Peyer's patch (tissue), 4 donors: Measurements from ENCODE around the gene TCHHL1. TPM values are rescaled to one million over a fixed set of nuclear protein-coding genes. Genes with fewer than 3 reads are reported as not detected.

Source experiments
- DNase-seq, 3 donors: peaks; one replicate each; pipeline ENCODE4 v3.0.0-alpha.2; 2017 to 2019
- H3K27ac ChIP-seq, 4 donors: fragments of 200-600 bp; sonication (generic); one replicate each; pipeline ENCODE4 v1.5.1; 2016 to 2019
- H3K27me3 ChIP-seq, 2 donors: fragments of 200-600 bp; sonication (generic); one replicate each; pipeline ENCODE4 v1.5.1; 2019
- H3K36me3 ChIP-seq, 3 donors: fragments of 200-600 bp; sonication (generic); one replicate each; pipeline ENCODE4 v1.5.1; 2016 to 2019
- H3K4me1 ChIP-seq, 4 donors: fragments of 200-600 bp; sonication (generic); one replicate each; pipeline ENCODE4 v1.5.1; 2016 to 2019
- H3K4me3 ChIP-seq, 4 donors: fragments of 200-600 bp; sonication (generic); 1 replicate in 3 of 4; 2 replicates in 1 of 4; pipeline ENCODE4 v1.5.1; 2016 to 2019; ENCODE audit warnings: mild to moderate bottlenecking in 1 of 4
- H3K9me3 ChIP-seq, 4 donors: fragments of 200-600 bp; sonication (generic); one replicate each; pipeline ENCODE4 v1.5.1; 2016 to 2019; ENCODE audit warnings: mild to moderate bottlenecking in 1 of 4
- CTCF ChIP-seq, 6 experiments: fragments of 450-650 bp in 4 of 6; fragments of 200-600 bp in 2 of 6; sonication (generic) in 1 of 6; IDR thresholded peaks; one replicate each; pipeline ENCODE4 v1.5.1; 2017 to 2019; ENCODE audit warnings: antibody characterized with exemption in 6 of 6, mild to moderate bottlenecking in 3 of 6, moderate library complexity in 1 of 6
- POLR2A ChIP-seq, 2 donors: fragments of 450-650 bp; IDR thresholded peaks; one replicate each; pipeline ENCODE4 v1.5.1; 2017; ENCODE audit warnings: antibody characterized with exemption in 2 of 2, mild to moderate bottlenecking in 2 of 2, moderate library complexity in 2 of 2
- total RNA-seq, 4 donors: library from RNA; depleted of rRNA; stranded (reverse); fragments of >200 nt; gene quantifications; one replicate each; pipeline ENCODE4 v1.1.0, GENCODE V29; 2016

Gene TCHHL1
- total RNA-seq, result not detected

GRCh38 chr1:152089014-152089674, at the start of gene TCHHL1:
Gene TCHHL1, minus strand, starts transcription at chr1:152089064. Its CDS starts 921 bp downstream, at chr1:152088143.
- H3K9me3 ChIP-seq, result no peaks in the 10 kb centered on the region
- H3K4me3 ChIP-seq, result no peak within 1 kb of the TSS
- H3K36me3 ChIP-seq, result no peaks in the 10 kb centered on the region
- H3K27me3 ChIP-seq, result no peaks in the 10 kb centered on the region
- H3K4me1 ChIP-seq, result no peaks in the 10 kb centered on the region
- no peak for DNase-seq
- no peak within 1 kb of the TSS for H3K27ac ChIP-seq
- no peak for TF ChIP-seq CTCF (IDR thresholded peaks at IDR 0.05)
- no peak for TF ChIP-seq POLR2A (IDR thresholded peaks at IDR 0.05)

GRCh38 chr1:152137215-152137614, 48.4 kb upstream of the TCHHL1 start:
- TF ChIP-seq CTCF (IDR thresholded peaks at IDR 0.05) (no peak), POLR2A (IDR thresholded peaks at IDR 0.05) (no peak)
- no peak overlapping the region for H3K27ac ChIP-seq
- H3K4me1 ChIP-seq, result no peaks in the 10 kb centered on the region

GRCh38 chr1:152130186-152130585, 41.3 kb upstream of the TCHHL1 start:
- Histone ChIP-seq H3K27me3 (no peaks in the 10 kb centered on the region), H3K9me3 (no peaks in the 10 kb centered on the region), H3K27ac (no peak overlapping the region)

More at GRCh38 chr1:152137215-152137614, 48.4 kb upstream of the TCHHL1 start:
- Histone ChIP-seq H3K36me3 (no peaks in the 10 kb centered on the region), H3K9me3 (no peaks in the 10 kb centered on the region), H3K4me3 (no peak overlapping the region), H3K27me3 (no peaks in the 10 kb centered on the region)
- DNase-seq, result no peak

GRCh38 chr1:152127673-152128072, 38.8 kb upstream of the TCHHL1 start:
- H3K27ac ChIP-seq, result no peak overlapping the region
- H3K4me1 ChIP-seq, result no peaks in the 10 kb centered on the region
- no peak overlapping the region for H3K4me3 ChIP-seq
- no peaks in the 10 kb centered on the region for H3K9me3 ChIP-seq
- TF ChIP-seq CTCF (IDR thresholded peaks at IDR 0.05) (no peak), POLR2A (IDR thresholded peaks at IDR 0.05) (no peak)
- no peaks in the 10 kb centered on the region for H3K27me3 ChIP-seq
- no peaks in the 10 kb centered on the region for H3K36me3 ChIP-seq
- no peak for DNase-seq

More at GRCh38 chr1:152130186-152130585, 41.3 kb upstream of the TCHHL1 start:
- Histone ChIP-seq H3K36me3 (no peaks in the 10 kb centered on the region), H3K4me1 (no peaks in the 10 kb centered on the region), H3K4me3 (no peak overlapping the region)
- DNase-seq, result no peak
- no peak for TF ChIP-seq CTCF (IDR thresholded peaks at IDR 0.05)
- no peak for TF ChIP-seq POLR2A (IDR thresholded peaks at IDR 0.05)

- no peak for DNase-seq
- Histone ChIP-seq H3K27me3 (no peaks in the 10 kb centered on the region), H3K27ac (no peak overlapping the region), H3K9me3 (no peaks in the 10 kb centered on the region), H3K36me3 (no peaks in the 10 kb centered on the region), H3K4me1 (no peaks in the 10 kb centered on the region), H3K4me3 (no peak overlapping the region)
- TF ChIP-seq POLR2A (IDR thresholded peaks at IDR 0.05) (no peak), CTCF (IDR thresholded peaks at IDR 0.05) (no peak)
Observed at GRCh38 chr1:152125834-152126443, 37.1 kb upstream of the TCHHL1 start.
